SK-N-SH treated with all-trans-retinoic acid at 6 μM for 48 hours (cell line): ENCODE measurements around the gene RASGEF1C.

ENCODE experiments used
- ATAC-seq: fragments of 200-7000 bp; cut with Tn5 transposase; 3 replicates; pipeline ENCODE4 v1.9.1; 2020; ENCODE audit warnings: mild to moderate bottlenecking, moderate library complexity
- ARNTL ChIP-seq: fragments of 450-650 bp; formaldehyde crosslinking; IDR thresholded peaks from 2 replicates; pipeline ENCODE4 v1.5.0; 2020; ENCODE audit warnings: low read depth, mild to moderate bottlenecking, moderate library complexity, borderline replicate concordance
- BACH2 ChIP-seq: fragments of 250-450 bp; sonication (Bioruptor Pico); IDR thresholded peaks from 2 replicates; pipeline ENCODE4 v1.9.0; 2021; ENCODE audit warnings: mild to moderate bottlenecking, borderline replicate concordance
- CREB5 ChIP-seq: fragments of 250-450 bp; sonication (Bioruptor Pico); IDR thresholded peaks from 2 replicates; pipeline ENCODE4 v1.5.1; 2020; ENCODE audit warnings: low read depth, mild to moderate bottlenecking, moderate library complexity
- CSDC2 ChIP-seq: fragments of 250-450 bp; sonication (Bioruptor Pico); IDR thresholded peaks from 2 replicates; pipeline ENCODE4 v1.5.0; 2020; ENCODE audit warnings: mild to moderate bottlenecking, moderate library complexity
- CSRNP3 ChIP-seq: fragments of 250-450 bp; sonication (Bioruptor Pico); IDR thresholded peaks from 2 replicates; pipeline ENCODE4 v1.5.1; 2021; ENCODE audit warnings: mild to moderate bottlenecking, moderate library complexity
- ESRRG ChIP-seq: fragments of 250-450 bp; sonication (Bioruptor Pico); IDR thresholded peaks from 2 replicates; pipeline ENCODE4 v1.6.1; 2021; ENCODE audit warnings: mild to moderate bottlenecking
- GLIS3 ChIP-seq: fragments of 250-450 bp; sonication (Bioruptor Pico); IDR thresholded peaks from 2 replicates; pipeline ENCODE4 v1.5.0; 2020; ENCODE audit warnings: mild to moderate bottlenecking, moderate library complexity
- ISL1 ChIP-seq: fragments of 250-450 bp; sonication (Bioruptor Pico); IDR thresholded peaks from 2 replicates; pipeline ENCODE4 v2.1.2; 2022; ENCODE audit warnings: mild to moderate bottlenecking, moderate library complexity
- PATZ1 ChIP-seq: fragments of 250-450 bp; sonication (Bioruptor Pico); IDR thresholded peaks from 2 replicates; pipeline ENCODE4 v1.8.0; 2020; ENCODE audit warnings: mild to moderate bottlenecking, moderate library complexity, borderline replicate concordance
- POU6F1 ChIP-seq: fragments of 250-450 bp; sonication (Bioruptor Pico); IDR thresholded peaks from 2 replicates; pipeline ENCODE4 v1.8.0; 2021; ENCODE audit warnings: low read depth, mild to moderate bottlenecking, moderate library complexity, borderline replicate concordance
- RARB ChIP-seq: fragments of 250-450 bp; sonication (Bioruptor Pico); IDR thresholded peaks from 2 replicates; pipeline ENCODE4 v1.8.0; 2021; ENCODE audit warnings: mild to moderate bottlenecking, moderate library complexity
- SNAI2 ChIP-seq: fragments of 250-450 bp; sonication (Bioruptor Pico); IDR thresholded peaks from 2 replicates; pipeline ENCODE4 v1.5.0; 2020; ENCODE audit warnings: mild to moderate bottlenecking, moderate library complexity
- TOX ChIP-seq: fragments of 250-450 bp; sonication (Bioruptor Pico); IDR thresholded peaks from 2 replicates; pipeline ENCODE4 v1.8.0; 2021; ENCODE audit warnings: mild to moderate bottlenecking, moderate library complexity, borderline replicate concordance
- TSHZ2 ChIP-seq: fragments of 250-450 bp; sonication (Bioruptor Pico); IDR thresholded peaks from 2 replicates; pipeline ENCODE4 v1.5.0; 2020; ENCODE audit warnings: mild to moderate bottlenecking, moderate library complexity
- ZFP3 ChIP-seq: fragments of 250-450 bp; sonication (Bioruptor Pico); IDR thresholded peaks from 2 replicates; pipeline ENCODE4 v1.5.0; 2020; ENCODE audit warnings: mild to moderate bottlenecking, moderate library complexity
- ZFP30 ChIP-seq: fragments of 450-650 bp; formaldehyde crosslinking; IDR thresholded peaks from 2 replicates; pipeline ENCODE4 v1.5.0; 2022; ENCODE audit warnings: mild to moderate bottlenecking, moderate library complexity
- ZNF565 ChIP-seq: fragments of 450-650 bp; formaldehyde crosslinking; conservative IDR thresholded peaks from 2 replicates; pipeline ENCODE4 v1.5.0; 2020; ENCODE audit warnings: low read depth, mild to moderate bottlenecking, moderate library complexity
- ZNF70 ChIP-seq: fragments of 450-650 bp; formaldehyde crosslinking; IDR thresholded peaks from 2 replicates; pipeline ENCODE4 v1.5.0; 2020; ENCODE audit warnings: mild to moderate bottlenecking, moderate library complexity
- ZNF8 ChIP-seq: fragments of 450-650 bp; formaldehyde crosslinking; IDR thresholded peaks from 2 replicates; pipeline ENCODE4 v1.5.0; 2020; ENCODE audit warnings: mild to moderate bottlenecking, moderate library complexity

RASGEF1C gene

GRCh38 chr5:180199390-180199789 lies 9.6 kb downstream of the RASGEF1C start:
- no peak for TF ChIP-seq GLIS3 (CRISPR knock-in tag)
- no peak for TF ChIP-seq ZFP30
- no peak for TF ChIP-seq ZNF565
- TF ChIP-seq ISL1 (CRISPR knock-in tag) = no peak
- no peak for TF ChIP-seq ARNTL (CRISPR knock-in tag)
- TF ChIP-seq ZFP3 (CRISPR knock-in tag) = no peak
- no peak for TF ChIP-seq SNAI2 (CRISPR knock-in tag)
- no peak for TF ChIP-seq RARB (CRISPR knock-in tag)
- no peak for TF ChIP-seq PATZ1 (CRISPR knock-in tag)
- no peak for ATAC-seq

- no peak for ATAC-seq
- TF ChIP-seq GLIS3 (CRISPR knock-in tag) = no peak
- TF ChIP-seq CSRNP3 (CRISPR knock-in tag) = no peak
- TF ChIP-seq CREB5 (CRISPR knock-in tag) = no peak
- no peak for TF ChIP-seq CSDC2 (CRISPR knock-in tag)
- no peak for TF ChIP-seq TOX (CRISPR knock-in tag)
- no peak for TF ChIP-seq SNAI2 (CRISPR knock-in tag)
- no peak for TF ChIP-seq TSHZ2 (CRISPR knock-in tag)
- no peak for TF ChIP-seq ZFP30
- TF ChIP-seq POU6F1 (CRISPR knock-in tag) = no peak
- TF ChIP-seq ESRRG (CRISPR knock-in tag) = no peak
- no peak for TF ChIP-seq ZNF565
- TF ChIP-seq ARNTL (CRISPR knock-in tag) = no peak
- TF ChIP-seq ZNF70 (CRISPR knock-in tag) = no peak
- TF ChIP-seq BACH2 (CRISPR knock-in tag) = no peak
- TF ChIP-seq ZNF8 (CRISPR knock-in tag) = no peak
These were observed 10.8 kb downstream of the RASGEF1C start for GRCh38 chr5:180198208-180198607.

- ATAC-seq = no peak
- TF ChIP-seq SNAI2 (CRISPR knock-in tag) = no peak
These were observed 11.9 kb downstream of the RASGEF1C start for GRCh38 chr5:180197016-180197702.
